HepG2 (cell line): ENCODE results near the gene OCIAD2.

Experiments
- CTCF ChIP-seq: sonication (generic); formaldehyde crosslinking; IDR thresholded peaks from 2 replicates; pipeline ENCODE4 v1.5.0; 2020; ENCODE audit warnings: mild to moderate bottlenecking, missing genetic modification reagents, moderate library complexity
- ETV5 ChIP-seq: IDR thresholded peaks from 2 replicates; pipeline ENCODE4 v1.6.1; 2018; ENCODE audit warnings: missing biosample characterization, missing genetic modification reagents, inconsistent platforms, borderline replicate concordance
- GABPA ChIP-seq, 2 experiments: IDR thresholded peaks; 2 replicates each; pipeline ENCODE4 v1.6.1; 2011 to 2016; ENCODE audit warnings: low read depth in 2 of 2, low read length in 1 of 2, missing biosample characterization in 1 of 2, missing genetic modification characterization in 1 of 2
- NFIB ChIP-seq: sonication (generic); formaldehyde crosslinking; IDR thresholded peaks from 2 replicates; pipeline ENCODE4 v1.9.0; 2021; ENCODE audit warnings: missing genetic modification reagents, mild to moderate bottlenecking, borderline replicate concordance
- PHB2 ChIP-seq: fragments of 450-650 bp; IDR thresholded peaks from 2 replicates; pipeline ENCODE4 v1.6.1; 2018; ENCODE audit not compliant: partially characterized antibody
- POLR2AphosphoS2 ChIP-seq: IDR thresholded peaks from 2 replicates; pipeline ENCODE4 v1.6.1; 2011; ENCODE audit warnings: low read depth, low read length, improper control_type of control experiment
- SP2 ChIP-seq: sonication (generic); formaldehyde crosslinking; IDR thresholded peaks from 2 replicates; pipeline ENCODE4 v1.5.1; 2020; ENCODE audit warnings: mild to moderate bottlenecking, missing genetic modification reagents
- ZNF383 ChIP-seq: sonication (generic); formaldehyde crosslinking; IDR thresholded peaks from 2 replicates; pipeline ENCODE4 v1.4.0; 2020; ENCODE audit warnings: missing genetic modification reagents, mild to moderate bottlenecking, borderline replicate concordance
- ZNF784 ChIP-seq: sonication (generic); formaldehyde crosslinking; IDR thresholded peaks from 2 replicates; pipeline ENCODE4 v1.5.1; 2020; ENCODE audit warnings: missing genetic modification reagents, mild to moderate bottlenecking, borderline replicate concordance
- TF ChIP-seq, protein P1 (sequence below): sonication (generic); formaldehyde crosslinking; IDR thresholded peaks from 2 replicates; pipeline ENCODE4 v1.8.1; 2023; ENCODE audit warnings: mild to moderate bottlenecking, missing genetic modification reagents, borderline replicate concordance
- TF ChIP-seq, protein P2 (sequence below): sonication (generic); formaldehyde crosslinking; IDR thresholded peaks from 2 replicates; pipeline ENCODE4 v1.4.0; 2020; ENCODE audit warnings: missing genetic modification reagents

DNA sequence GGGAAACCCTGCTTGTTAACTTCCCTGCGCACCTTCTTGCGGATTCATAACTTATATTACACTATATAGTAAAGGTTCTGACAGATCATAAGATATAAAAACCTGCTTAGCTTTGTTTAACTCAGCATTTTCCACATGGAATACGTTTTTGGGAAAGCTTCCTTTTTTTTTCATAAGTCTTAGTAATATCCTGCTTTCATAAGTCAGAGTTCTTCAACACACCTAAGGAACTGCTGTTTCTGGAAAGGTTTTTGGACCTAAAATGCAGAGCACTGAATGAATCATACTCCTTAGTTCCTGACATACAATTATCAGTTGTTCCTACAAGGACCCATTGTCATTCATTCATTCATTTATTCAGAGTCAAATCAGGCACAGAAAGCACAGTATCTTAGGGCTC lies 32.3 kb upstream of the OCIAD2 start:
- TF ChIP-seq NFIB = no peak
- TF ChIP-seq CTCF (CRISPR knock-in tag) = no peak
- TF ChIP-seq, protein P1, sequence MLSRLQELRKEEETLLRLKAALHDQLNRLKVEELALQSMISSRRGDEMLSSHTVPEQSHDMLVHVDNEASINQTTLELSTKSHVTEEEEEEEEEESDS = no peak
- TF ChIP-seq ZNF784 = no peak
- no peak for TF ChIP-seq SP2
- TF ChIP-seq, protein P2, sequence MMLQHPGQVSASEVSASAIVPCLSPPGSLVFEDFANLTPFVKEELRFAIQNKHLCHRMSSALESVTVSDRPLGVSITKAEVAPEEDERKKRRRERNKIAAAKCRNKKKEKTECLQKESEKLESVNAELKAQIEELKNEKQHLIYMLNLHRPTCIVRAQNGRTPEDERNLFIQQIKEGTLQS = no peak
- TF ChIP-seq ETV5 (CRISPR knock-in tag) = no peak
- TF ChIP-seq GABPA (IDR thresholded peaks at IDR 0.05; ENCODE audit: low read depth, low read length) = no peak
- TF ChIP-seq GABPA (CRISPR knock-in tag; IDR thresholded peaks at IDR 0.05; ENCODE audit: low read depth) = no peak
- no peak for TF ChIP-seq PHB2
- no peak for TF ChIP-seq ZNF383 (CRISPR knock-in tag)
- TF ChIP-seq POLR2AphosphoS2 = no peak
